HCT116 (cell line): ENCODE measurements around the gene FAM193A. TPM values are rescaled to one million over a fixed set of nuclear protein-coding genes. Genes with fewer than 3 reads are reported as not detected.
A peak's percentile ranks its signal among the peaks of the same experiment; 100 is the strongest.

Experiments used
- ATAC-seq: fragments of 200-7000 bp; cut with Tn5 transposase; 2 replicates; pipeline ENCODE4 v1.9.1; 2020; ENCODE audit warnings: mild to moderate bottlenecking, moderate library complexity
- BruUV-seq: library from RNA; stranded (reverse); fragments of 400-500 nt; replicated peaks from 2 replicates; lab custom pipeline; 2021; lab: Mats Ljungman, UMichigan
- CTCF ChIA-PET: fragments of 300-600 bp; sonication (Branson Sonifier 250); formaldehyde crosslinking; loops from one replicate; lab custom pipeline; 2021; ENCODE audit warnings: antibody characterized with exemption; lab: Charles Lee
- POLR2A ChIA-PET: fragments of 300-600, 350-600 bp; sonication (Branson Sonifier 250); formaldehyde crosslinking; loops from one replicate; lab custom pipeline; 2021; ENCODE audit warnings: antibody characterized with exemption; lab: Charles Lee
- RAD21 ChIA-PET, 2 experiments: fragments of 300-600 bp; sonication (Branson Sonifier 250); formaldehyde crosslinking; loops; one replicate each; lab custom pipeline; 2023; ENCODE audit warnings: low total read pairs in 2 of 2; ENCODE audit not compliant: uncharacterized antibody in 2 of 2, unreplicated experiment in 2 of 2, low non-redundant PET in 1 of 2; lab: Charles Lee
- DNase-seq: peaks from one replicate; pipeline ENCODE4 v3.0.0-alpha.2; 2010; ENCODE audit warnings: low read depth, low spot score
- H2AFZ ChIP-seq: fragments of 200-600 bp; shearing (Covaris generic), sonication (generic); 2 replicates; pipeline ENCODE4 v1.6.1; 2017; ENCODE audit warnings: low read depth, mixed run types, mixed read lengths, antibody characterized with exemption, low read length; ENCODE audit not compliant: poor library complexity, severe bottlenecking
- H3K27ac ChIP-seq: 2 replicates; pipeline ENCODE4 v1.5.1; 2012; ENCODE audit warnings: low read depth, low read length
- H3K27me3 ChIP-seq: fragments of 200-600 bp; sonication (generic); 2 replicates; pipeline ENCODE4 v1.6.1; 2016; ENCODE audit warnings: mixed run types, low read length, mixed read lengths; ENCODE audit not compliant: insufficient read depth
- H3K36me3 ChIP-seq, 2 experiments: fragments of 200-500 bp in 1 of 2; fragments of 200-600 bp in 1 of 2; sonication (Bioruptor generic) in 1 of 2; sonication (generic) in 1 of 2; 2 replicates each; pipeline versions ENCODE4 v1.5.1 to v1.6.1; 2014 to 2016; ENCODE audit warnings: low read length in 2 of 2, inconsistent platforms in 1 of 2, mixed read lengths in 1 of 2, mixed run types in 1 of 2; ENCODE audit not compliant: insufficient read depth in 2 of 2, control insufficient read depth in 1 of 2
- H3K4me1 ChIP-seq, 2 experiments: fragments of 200-600 bp in 1 of 2; sonication (generic) in 1 of 2; 2 replicates each; pipeline versions ENCODE4 v1.5.1 to v1.6.1; 2012 to 2017; ENCODE audit warnings: low read length in 2 of 2, inconsistent platforms in 1 of 2, mild to moderate bottlenecking in 1 of 2, mixed read lengths in 1 of 2, mixed run types in 1 of 2, moderate library complexity in 1 of 2; ENCODE audit not compliant: insufficient read depth in 2 of 2, control insufficient read depth in 1 of 2
- H3K4me2 ChIP-seq: fragments of 200-600 bp; sonication (generic); 2 replicates; pipeline ENCODE4 v1.6.1; 2017; ENCODE audit warnings: mixed run types, low read length, mixed read lengths
- H3K4me3 ChIP-seq, 2 experiments: fragments of 200-600 bp in 1 of 2; sonication (generic) in 1 of 2; replicated peaks in 1 of 2; 2 replicates each; pipeline ENCODE4 v1.5.1; 2011 to 2016; ENCODE audit warnings: low read length in 2 of 2, control low read depth in 1 of 2, low read depth in 1 of 2, mild to moderate bottlenecking in 1 of 2, mixed read lengths in 1 of 2, mixed run types in 1 of 2
- H3K79me2 ChIP-seq: fragments of 200-600 bp; sonication (generic); 2 replicates; pipeline ENCODE4 v1.6.1; 2017; ENCODE audit warnings: mild to moderate bottlenecking, mixed run types, low read length, moderate library complexity, mixed read lengths; ENCODE audit not compliant: insufficient read depth
- H3K9ac ChIP-seq: fragments of 200-600 bp; sonication (generic); 2 replicates; pipeline ENCODE4 v1.6.1; 2016; ENCODE audit warnings: low read length, mixed read lengths
- H3K9me2 ChIP-seq: fragments of 200-600 bp; sonication (generic), shearing (Covaris generic); 2 replicates; pipeline ENCODE4 v1.6.1; 2017; ENCODE audit warnings: mixed run types, mild to moderate bottlenecking, moderate library complexity; ENCODE audit not compliant: insufficient read depth
- H3K9me3 ChIP-seq, 2 experiments: fragments of 200-500 bp in 1 of 2; fragments of 200-600 bp in 1 of 2; sonication (Bioruptor generic) in 1 of 2; sonication (generic) in 1 of 2; 2 replicates each; pipeline ENCODE4 v1.6.1; 2014 to 2017; ENCODE audit warnings: low read length in 2 of 2, mixed read lengths in 2 of 2, inconsistent platforms in 1 of 2, low read depth in 1 of 2, mild to moderate bottlenecking in 1 of 2, mixed run types in 1 of 2, moderate library complexity in 1 of 2; ENCODE audit not compliant: control insufficient read depth in 1 of 2, insufficient read depth in 1 of 2
- H4K20me1 ChIP-seq: fragments of 200-600 bp; sonication (generic), shearing (Covaris generic); 2 replicates; pipeline ENCODE4 v1.6.1; 2017; ENCODE audit warnings: mixed run types, mild to moderate bottlenecking, moderate library complexity; ENCODE audit not compliant: insufficient read depth
- CEBPB ChIP-seq: IDR thresholded peaks from 2 replicates; pipeline ENCODE4 v1.6.1; 2012; ENCODE audit warnings: low read depth
- CTCF ChIP-seq, 3 experiments: fragments of 200-600 bp in 1 of 3; sonication (generic) in 1 of 3; IDR thresholded peaks in 2 of 3; conservative IDR thresholded peaks in 1 of 3; 2 replicates each; pipeline ENCODE4 v1.5.1; 2012 to 2017; ENCODE audit warnings: low read depth in 2 of 3, low read length in 2 of 3, antibody characterized with exemption in 1 of 3, borderline replicate concordance in 1 of 3, control low read depth in 1 of 3, mild to moderate bottlenecking in 1 of 3, mixed read lengths in 1 of 3, mixed run types in 1 of 3, moderate library complexity in 1 of 3; ENCODE audit not compliant: insufficient read depth in 1 of 3
- EGR1 ChIP-seq: IDR thresholded peaks from 2 replicates; pipeline ENCODE4 v1.6.1; 2012; ENCODE audit warnings: low read depth
- ELF1 ChIP-seq: IDR thresholded peaks from 2 replicates; pipeline ENCODE4 v1.6.1; 2012; ENCODE audit warnings: low read depth, borderline replicate concordance
- EZH2 ChIP-seq: fragments of 200-600 bp; sonication (generic); IDR thresholded peaks from 2 replicates; pipeline ENCODE4 v1.6.1; 2017; ENCODE audit warnings: antibody characterized with exemption, mixed run types
- EZH2phosphoT487 ChIP-seq: fragments of 200-600 bp; IDR thresholded peaks from 2 replicates; pipeline ENCODE4 v1.6.1; 2018; ENCODE audit warnings: antibody characterized with exemption, borderline replicate concordance
- JUND ChIP-seq: IDR thresholded peaks from 2 replicates; pipeline ENCODE4 v1.6.1; 2012
- MAX ChIP-seq: IDR thresholded peaks from 2 replicates; pipeline ENCODE4 v1.6.1; 2012
- POLR2AphosphoS5 ChIP-seq: IDR thresholded peaks from 2 replicates; pipeline ENCODE4 v1.6.1; 2011; ENCODE audit warnings: mild to moderate bottlenecking, low read depth, low read length, moderate library complexity
- SIN3A ChIP-seq: IDR thresholded peaks from 2 replicates; pipeline ENCODE4 v1.6.1; 2012; ENCODE audit warnings: low read depth
- SRF ChIP-seq: IDR thresholded peaks from 2 replicates; pipeline ENCODE4 v1.6.1; 2012; ENCODE audit warnings: low read depth
- TCF7L2 ChIP-seq: IDR thresholded peaks from 2 replicates; pipeline ENCODE4 v1.7.0; 2011; ENCODE audit warnings: borderline replicate concordance, inconsistent platforms; ENCODE audit not compliant: insufficient read depth, insufficient read length; ENCODE audit errors: extremely low read depth
- YY1 ChIP-seq: IDR thresholded peaks from 2 replicates; pipeline ENCODE4 v1.6.1; 2011; ENCODE audit warnings: low read length, low read depth, moderate library complexity, mild to moderate bottlenecking; ENCODE audit not compliant: insufficient replicate concordance; ENCODE audit errors: extremely low read depth
- ZFX ChIP-seq: fragments of 450-650 bp; IDR thresholded peaks from 2 replicates; pipeline ENCODE4 v1.6.1; 2017
- intact Hi-C: fragments of 100-400 bp; cut with micrococcal nuclease; formaldehyde crosslinking; loops from 2 replicates; pipeline ENCODE4 v1.10.0; 2022
- total RNA-seq: library from RNA; stranded (reverse); gene quantifications from one replicate; pipeline ENCODE4 v1.2.1, GENCODE V29; 2021; ENCODE audit not compliant: unreplicated experiment
- TF ChIP-seq, protein P1 (sequence below): IDR thresholded peaks from 2 replicates; pipeline ENCODE4 v1.6.1; 2011; ENCODE audit warnings: mild to moderate bottlenecking, low read length, moderate library complexity; ENCODE audit not compliant: insufficient replicate concordance; ENCODE audit errors: extremely low read depth
- TF ChIP-seq, protein P2 (sequence below): IDR thresholded peaks from 2 replicates; pipeline ENCODE4 v1.6.1; 2012; ENCODE audit warnings: low read depth
- TF ChIP-seq, protein P3 (sequence below): IDR thresholded peaks from 2 replicates; pipeline ENCODE4 v1.6.1; 2012

Gene FAM193A
- total RNA-seq, 1 experiment from 2014 or later: 15.7 TPM

GRCh38 chr4:2507855-2508254 is 28.6 kb upstream of the FAM193A start:
- Histone ChIP-seq H3K9me3 (no peaks in the 10 kb centered on the region), H3K4me3 (no peak overlapping the region), H3K27me3 (no peaks in the 10 kb centered on the region), H3K79me2 (peaks cover 82% of the 10 kb centered on the region), H3K9ac (no peak overlapping the region), H2AFZ (no peak overlapping the region), H3K9me2 (no peaks in the 10 kb centered on the region), H4K20me1 (peaks cover 10% of the 10 kb centered on the region; the same call in 1 of the 2 replicates), H3K27ac (no peak overlapping the region), H3K4me1 (no peaks in the 10 kb centered on the region), H3K4me2 (no peak overlapping the region)
- intact Hi-C loops: no loop called here
- CTCF ChIA-PET: interaction anchor here (1.3 kb wide), 1 partner anchor 288 kb away, joined by 3 read pairs; no protein-coding TSS in a partner anchor
- RAD21 ChIA-PET: no interaction called here
- DNase-seq: no peak
- POLR2A ChIA-PET: no interaction called here
- 0 out of 2 replicates have a peak, but pooled peaks have one; percentile 12 for ATAC-seq
- TF ChIP-seq TCF7L2: no peak
- TF ChIP-seq, protein P1, sequence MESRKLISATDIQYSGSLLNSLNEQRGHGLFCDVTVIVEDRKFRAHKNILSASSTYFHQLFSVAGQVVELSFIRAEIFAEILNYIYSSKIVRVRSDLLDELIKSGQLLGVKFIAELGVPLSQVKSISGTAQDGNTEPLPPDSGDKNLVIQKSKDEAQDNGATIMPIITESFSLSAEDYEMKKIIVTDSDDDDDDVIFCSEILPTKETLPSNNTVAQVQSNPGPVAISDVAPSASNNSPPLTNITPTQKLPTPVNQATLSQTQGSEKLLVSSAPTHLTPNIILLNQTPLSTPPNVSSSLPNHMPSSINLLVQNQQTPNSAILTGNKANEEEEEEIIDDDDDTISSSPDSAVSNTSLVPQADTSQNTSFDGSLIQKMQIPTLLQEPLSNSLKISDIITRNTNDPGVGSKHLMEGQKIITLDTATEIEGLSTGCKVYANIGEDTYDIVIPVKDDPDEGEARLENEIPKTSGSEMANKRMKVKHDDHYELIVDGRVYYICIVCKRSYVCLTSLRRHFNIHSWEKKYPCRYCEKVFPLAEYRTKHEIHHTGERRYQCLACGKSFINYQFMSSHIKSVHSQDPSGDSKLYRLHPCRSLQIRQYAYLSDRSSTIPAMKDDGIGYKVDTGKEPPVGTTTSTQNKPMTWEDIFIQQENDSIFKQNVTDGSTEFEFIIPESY: no peak
- TF ChIP-seq SIN3A: no peak
- no peak for TF ChIP-seq CEBPB
- TF ChIP-seq ELF1: no peak
- no peak for TF ChIP-seq YY1
- TF ChIP-seq EGR1: no peak
- TF ChIP-seq CTCF (IDR thresholded peaks at IDR 0.05 in 2 of 3, conservative IDR thresholded peaks at IDR 0.05 in 1 of 3; ENCODE audit: borderline replicate concordance in 1 of 3, insufficient read depth in 1 of 3, low read depth in 2 of 3, low read length in 2 of 3): no peak
- no peak for TF ChIP-seq SRF
- TF ChIP-seq POLR2AphosphoS5: no peak
- no peak for TF ChIP-seq EZH2phosphoT487
- TF ChIP-seq, protein P2, sequence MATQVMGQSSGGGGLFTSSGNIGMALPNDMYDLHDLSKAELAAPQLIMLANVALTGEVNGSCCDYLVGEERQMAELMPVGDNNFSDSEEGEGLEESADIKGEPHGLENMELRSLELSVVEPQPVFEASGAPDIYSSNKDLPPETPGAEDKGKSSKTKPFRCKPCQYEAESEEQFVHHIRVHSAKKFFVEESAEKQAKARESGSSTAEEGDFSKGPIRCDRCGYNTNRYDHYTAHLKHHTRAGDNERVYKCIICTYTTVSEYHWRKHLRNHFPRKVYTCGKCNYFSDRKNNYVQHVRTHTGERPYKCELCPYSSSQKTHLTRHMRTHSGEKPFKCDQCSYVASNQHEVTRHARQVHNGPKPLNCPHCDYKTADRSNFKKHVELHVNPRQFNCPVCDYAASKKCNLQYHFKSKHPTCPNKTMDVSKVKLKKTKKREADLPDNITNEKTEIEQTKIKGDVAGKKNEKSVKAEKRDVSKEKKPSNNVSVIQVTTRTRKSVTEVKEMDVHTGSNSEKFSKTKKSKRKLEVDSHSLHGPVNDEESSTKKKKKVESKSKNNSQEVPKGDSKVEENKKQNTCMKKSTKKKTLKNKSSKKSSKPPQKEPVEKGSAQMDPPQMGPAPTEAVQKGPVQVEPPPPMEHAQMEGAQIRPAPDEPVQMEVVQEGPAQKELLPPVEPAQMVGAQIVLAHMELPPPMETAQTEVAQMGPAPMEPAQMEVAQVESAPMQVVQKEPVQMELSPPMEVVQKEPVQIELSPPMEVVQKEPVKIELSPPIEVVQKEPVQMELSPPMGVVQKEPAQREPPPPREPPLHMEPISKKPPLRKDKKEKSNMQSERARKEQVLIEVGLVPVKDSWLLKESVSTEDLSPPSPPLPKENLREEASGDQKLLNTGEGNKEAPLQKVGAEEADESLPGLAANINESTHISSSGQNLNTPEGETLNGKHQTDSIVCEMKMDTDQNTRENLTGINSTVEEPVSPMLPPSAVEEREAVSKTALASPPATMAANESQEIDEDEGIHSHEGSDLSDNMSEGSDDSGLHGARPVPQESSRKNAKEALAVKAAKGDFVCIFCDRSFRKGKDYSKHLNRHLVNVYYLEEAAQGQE: no peak
- TF ChIP-seq, protein P3, sequence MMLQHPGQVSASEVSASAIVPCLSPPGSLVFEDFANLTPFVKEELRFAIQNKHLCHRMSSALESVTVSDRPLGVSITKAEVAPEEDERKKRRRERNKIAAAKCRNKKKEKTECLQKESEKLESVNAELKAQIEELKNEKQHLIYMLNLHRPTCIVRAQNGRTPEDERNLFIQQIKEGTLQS: no peak
- TF ChIP-seq EZH2: no peak
- TF ChIP-seq ZFX: no peak
- TF ChIP-seq MAX: no peak
- no peak for TF ChIP-seq JUND
- TF ChIP-seq, all 23 proteins: peak for 0
- peaks cover 40 to 54% of the 10 kb centered on the region in 2 experiments for H3K36me3 ChIP-seq
- no TSS peak for BruUV-seq
